GM10248 (cell line): Measurements from ENCODE around the gene BAZ2A.
"Not testable (repeated sequence)": the region's sequence is repeated elsewhere in the genome, so short reads cannot be mapped to it uniquely, and the experiment has no call there.

Experiments used
- CTCF ChIA-PET: fragments of 300-600 bp; sonication (Branson Sonifier 250); formaldehyde crosslinking; extraction: SDS; loops from one replicate; lab custom pipeline; 2021; ENCODE audit warnings: antibody characterized with exemption; lab: Yijun Ruan, JAX
- POLR2A ChIA-PET: fragments of 350-650 bp; sonication (Branson Sonifier 250); formaldehyde crosslinking; extraction: SDS; loops from one replicate; lab custom pipeline; 2020; ENCODE audit warnings: antibody characterized with exemption; lab: Yijun Ruan, JAX
- DNase-seq: peaks from one replicate; pipeline ENCODE4 v3.0.0; 2012; ENCODE audit errors: extremely low spot score
- CTCF ChIP-seq: IDR thresholded peaks from 2 replicates; pipeline ENCODE4 v1.5.1; 2012; ENCODE audit warnings: mild to moderate bottlenecking, low read depth; ENCODE audit errors: extremely low read depth, missing control alignments, control extremely low read depth

Gene BAZ2A

GRCh38 chr12:56581418-56582145 is 48.5 kb downstream of the BAZ2A start:
- POLR2A ChIA-PET = interaction anchor here (0.6 kb wide), 1 partner anchor 24 kb away, joined by 3 read pairs; no protein-coding TSS in a partner anchor
- TF ChIP-seq CTCF = no peak
- CTCF ChIA-PET = interaction anchor here (1.0 to 2.3 kb wide), 9 partner anchors 9 to 392 kb away, joined by 3 to 15 read pairs (median 5); partner anchors contain the start of gene SMARCC2
- DNase-seq = no peak

- POLR2A ChIA-PET = no interaction called here
- no peak for TF ChIP-seq CTCF
- CTCF ChIA-PET = interaction anchor here (2.1 kb wide), 1 partner anchor 390 kb away, joined by 5 read pairs; the partner anchor contains the start of gene SMARCC2
- DNase-seq = no peak
Measured at GRCh38 chr12:56578983-56579546, 51.1 kb downstream of the BAZ2A start.

GRCh38 chr12:56577248-56577647 is 52.9 kb downstream of the BAZ2A start:
- CTCF ChIA-PET = interaction anchor here (1.3 to 1.5 kb wide), 5 partner anchors 12 to 81 kb away, joined by 3 to 10 read pairs (median 6); no protein-coding TSS in a partner anchor
- POLR2A ChIA-PET, DNase-seq: not testable (repeated sequence)

- TF ChIP-seq CTCF = no peak
- POLR2A ChIA-PET = no interaction called here
- CTCF ChIA-PET = interaction anchor here (0.7 to 4.3 kb wide), 14 partner anchors 9 to 206 kb away, joined by 3 to 31 read pairs (median 6); partner anchors contain the start of gene RBMS2
- DNase-seq = no peak
Measured at GRCh38 chr12:56574210-56574609, 55.9 kb downstream of the BAZ2A start.

GRCh38 chr12:56572288-56572687 is 57.8 kb downstream of the BAZ2A start:
- no peak for TF ChIP-seq CTCF
- ChIA-PET CTCF (interaction anchor here (1.1 to 4.3 kb wide), 5 partner anchors 9 to 59 kb away, joined by 3 to 31 read pairs (median 13); no protein-coding TSS in a partner anchor), POLR2A (interaction anchor here (0.5 kb wide), 1 partner anchor 63 kb away, joined by 4 read pairs; no protein-coding TSS in a partner anchor)
- DNase-seq = no peak

- ChIA-PET POLR2A (no interaction called here), CTCF (interaction anchor here (0.8 to 3.8 kb wide), 2 partner anchors 9 to 57 kb away, joined by 3 to 30 read pairs; no protein-coding TSS in a partner anchor)
- no peak for TF ChIP-seq CTCF
- DNase-seq = no peak
Measured at GRCh38 chr12:56571121-56571520, 59.0 kb downstream of the BAZ2A start.
